Right hindlimb (tissue), 1 donor: Measurements from ENCODE around the gene FNDC4.

Experiments used
- DNase-seq: peaks from one replicate; pipeline ENCODE4 v3.0.0-alpha.2; 2018

FNDC4 gene

GRCh38 chr2:27493948-27494283 lies 1.1 kb downstream of the FNDC4 start:
- DNase-seq = peak; percentile 26

GRCh38 chr2:27492557-27492956 lies 2.4 kb downstream of the FNDC4 start:
- DNase-seq = no peak

GRCh38 chr2:27489498-27490397 lies 5.3 kb downstream of the FNDC4 start, which contains the start of gene IFT172:
IFT172 (minus strand) TSS chr2:27489743; CDS start chr2:27489653, 90 bp downstream.
- peak; percentile 98 for DNase-seq

GRCh38 chr2:27489118-27489497 lies 5.9 kb downstream of the FNDC4 start:
- DNase-seq = no peak

- DNase-seq = no peak
Observed at GRCh38 chr2:27485496-27485895, 9.5 kb downstream of the FNDC4 start.

GRCh38 chr2:27471961-27472360 lies 23.0 kb downstream of the FNDC4 start:
- no peak for DNase-seq

- no peak for DNase-seq
Observed at GRCh38 chr2:27464443-27464842, 30.6 kb downstream of the FNDC4 start.

GRCh38 chr2:27461118-27461517 lies 33.9 kb downstream of the FNDC4 start:
- DNase-seq = no peak

GRCh38 chr2:27453968-27454367 lies 41.0 kb downstream of the FNDC4 start:
- DNase-seq = no peak

- no peak for DNase-seq
Observed at GRCh38 chr2:27451095-27451494, 43.9 kb downstream of the FNDC4 start.

- no peak for DNase-seq
Observed at GRCh38 chr2:27448381-27448780, 46.6 kb downstream of the FNDC4 start.

- DNase-seq = no peak
Observed at GRCh38 chr2:27446057-27446456, 48.9 kb downstream of the FNDC4 start.

- DNase-seq = no peak
Observed at GRCh38 chr2:27445615-27446014, 49.4 kb downstream of the FNDC4 start.

GRCh38 chr2:27445155-27445554 lies 49.8 kb downstream of the FNDC4 start:
- DNase-seq = no peak

- DNase-seq = no peak
Observed at GRCh38 chr2:27442920-27443282, 52.1 kb downstream of the FNDC4 start.

- peak; percentile 36 for DNase-seq
Observed at GRCh38 chr2:27441958-27442919, 52.8 kb downstream of the FNDC4 start, which contains the start of gene KRTCAP3. KRTCAP3 (plus strand) TSS chr2:27442381; CDS start chr2:27442413, 32 bp downstream.
